Measurements from ENCODE around the gene NDUFB1. TPM values are rescaled to one million over a fixed set of nuclear protein-coding genes. Genes with fewer than 3 reads are reported as not detected.

The NDUFB1 gene
- polyA plus RNA-seq, 4 donors: 168 to 194 (median 175) TPM

DNA sequence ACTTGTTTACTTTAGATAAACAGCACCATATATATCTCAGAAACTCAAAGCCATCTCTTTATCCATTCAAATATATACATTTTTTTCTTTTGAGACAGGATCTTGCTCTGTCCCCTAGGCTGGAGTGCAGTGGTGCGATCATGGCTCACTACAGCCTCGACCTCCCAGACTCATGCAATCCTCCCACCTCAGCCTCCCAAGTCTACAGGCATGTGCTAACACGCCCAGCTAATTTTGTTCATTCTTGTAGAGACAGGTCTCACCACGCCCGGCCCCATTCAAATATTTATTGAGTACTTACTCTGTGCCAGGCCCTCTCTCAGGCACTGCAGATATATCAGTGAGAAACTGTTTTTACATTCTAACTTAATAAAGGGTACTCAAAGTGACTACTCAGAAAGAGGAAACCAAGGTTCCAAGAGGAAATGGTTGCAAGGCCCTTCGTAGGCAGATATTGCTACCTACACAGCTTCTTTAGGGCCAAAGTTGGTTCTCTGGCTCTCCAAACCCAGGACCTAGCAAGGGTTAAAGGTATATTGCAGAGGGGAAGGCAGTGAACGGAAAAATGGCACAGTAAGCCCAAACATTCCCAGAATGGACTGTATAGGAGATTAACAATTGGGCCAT is 18.0 kb downstream of the NDUFB1 start:
- no peak for DNase-seq (ENCODE audit: low read depth in 4 of 4, low spot score in 3 of 4)

DNA sequence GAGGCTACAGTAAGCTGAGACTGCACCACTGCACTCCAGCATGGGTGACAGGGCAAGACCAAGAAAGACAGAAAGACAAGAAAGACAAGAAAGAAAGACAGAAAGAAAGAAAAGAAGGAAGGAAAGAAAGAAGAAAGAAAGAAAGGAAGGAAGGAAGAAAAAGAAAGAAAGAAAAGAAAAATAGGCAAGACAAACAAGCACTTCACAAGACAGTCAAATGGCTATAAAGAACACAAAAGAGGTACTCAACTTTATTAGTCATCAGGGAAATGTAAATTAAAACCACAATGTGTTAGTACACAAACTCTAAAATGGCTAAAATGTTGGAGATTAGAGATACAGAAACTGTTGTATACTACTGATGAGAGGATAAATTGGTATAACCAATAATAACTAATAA is 21.7 kb downstream of the NDUFB1 start:
- no peak for DNase-seq (ENCODE audit: low read depth in 4 of 4, low spot score in 3 of 4)

- no peak for DNase-seq (ENCODE audit: low read depth in 4 of 4, low spot score in 3 of 4)
Observed at GRCh38 chr14:92093320-92093719, 28.2 kb downstream of the NDUFB1 start.

DNA sequence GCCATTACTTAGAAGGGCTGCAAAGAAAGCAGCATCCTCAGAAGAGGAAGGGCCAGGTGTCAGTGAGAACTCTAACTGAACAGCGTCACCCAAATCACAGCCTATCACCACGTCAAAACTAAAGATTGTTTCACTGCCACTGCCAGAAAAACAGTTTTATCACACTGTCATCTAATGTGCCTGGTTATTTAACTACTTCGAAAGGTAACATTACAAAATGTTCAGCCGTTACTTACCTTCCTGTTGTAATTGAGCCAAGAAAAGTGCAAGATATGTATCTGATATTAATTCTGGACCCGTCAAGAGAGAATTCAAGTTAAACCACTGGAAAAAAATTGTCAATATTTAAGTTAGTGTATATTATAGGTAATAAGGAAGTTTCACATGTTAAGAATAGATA is 33.0 kb downstream of the NDUFB1 start:
- no peak for DNase-seq (ENCODE audit: low read depth in 4 of 4, low spot score in 3 of 4)

DNA sequence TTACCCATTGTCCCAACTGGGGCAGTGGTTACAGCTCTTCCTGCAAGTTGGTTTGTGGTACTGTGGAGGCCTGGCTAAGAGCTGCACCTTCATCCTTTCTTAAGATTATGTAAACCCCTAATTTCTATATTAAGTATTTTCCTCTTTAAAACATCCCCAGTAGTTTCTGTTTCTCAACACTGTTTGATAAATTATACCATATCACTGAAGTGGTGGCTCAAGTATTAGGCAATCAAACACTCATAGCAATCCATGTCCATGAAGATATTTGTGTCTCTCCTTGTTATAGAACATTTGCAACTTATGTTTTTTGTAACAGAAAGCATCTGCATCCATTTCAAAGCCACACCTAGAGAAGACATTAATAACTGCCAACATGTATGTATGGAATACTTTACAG is 47.0 kb downstream of the NDUFB1 start:
- no peak for DNase-seq (ENCODE audit: low read depth in 4 of 4, low spot score in 3 of 4)

Other genes starting within 250 kb of the NDUFB1 start
- 100 to 1,000 TPM; 161 to 185 (median 168) TPM for gene FBLN5, start 174.0 kb downstream of the NDUFB1 start, polyA plus RNA-seq (ENCODE audit: insufficient read length in 4 of 4)
- 10 to 100 TPM; 31.1 to 40.3 (median 39.2) TPM for gene TRIP11, start 81.6 kb downstream of the NDUFB1 start, polyA plus RNA-seq (ENCODE audit: insufficient read length in 4 of 4)
- 10 to 100 TPM; 21.6 to 28.6 (median 25.3) TPM for gene ATXN3, start 15.1 kb downstream of the NDUFB1 start, polyA plus RNA-seq (ENCODE audit: insufficient read length in 4 of 4)
- gene CPSF2, start 263 bp upstream of the NDUFB1 start, polyA plus RNA-seq (ENCODE audit: insufficient read length in 4 of 4): 10 to 100 TPM; 54.1 to 68.4 (median 66.0) TPM
- gene SLC24A4, start 201.5 kb upstream of the NDUFB1 start, polyA plus RNA-seq (ENCODE audit: insufficient read length in 4 of 4): under 1 TPM; 0.14 to 0.37 (median 0.15) TPM

Data from right renal pelvis (tissue), 4 donors.